Neuronal stem cell (in vitro differentiated cells): ENCODE data around the gene NR1H3.

ENCODE experiments used
- DNase-seq: peaks from one replicate; pipeline ENCODE4 v3.0.0-alpha.2; 2013; ENCODE audit warnings: low spot score
- H2AFZ ChIP-seq: one replicate; pipeline ENCODE4 v1.6.1; 2013; ENCODE audit warnings: mild to moderate bottlenecking, low read length, inconsistent platforms
- H2AK5ac ChIP-seq: 2 replicates; pipeline ENCODE4 v1.6.1; 2013; ENCODE audit warnings: low read depth, mild to moderate bottlenecking, inconsistent platforms, low read length, moderate library complexity, mixed read lengths
- H2BK120ac ChIP-seq: 2 replicates; pipeline ENCODE4 v1.6.1; 2013; ENCODE audit warnings: low read depth, mild to moderate bottlenecking, inconsistent platforms, low read length, moderate library complexity, mixed read lengths
- H2BK12ac ChIP-seq: one replicate; pipeline ENCODE4 v1.6.1; 2013; ENCODE audit warnings: low read length, inconsistent platforms
- H2BK15ac ChIP-seq: 2 replicates; pipeline ENCODE4 v1.6.1; 2013; ENCODE audit warnings: mild to moderate bottlenecking, low read length, inconsistent platforms, mixed read lengths
- H2BK5ac ChIP-seq: one replicate; pipeline ENCODE4 v1.6.1; 2013; ENCODE audit warnings: inconsistent platforms, mild to moderate bottlenecking, low read length, moderate library complexity
- H3K14ac ChIP-seq: one replicate; pipeline ENCODE4 v1.6.1; 2013; ENCODE audit warnings: low read length, inconsistent platforms
- H3K18ac ChIP-seq: 2 replicates; pipeline ENCODE4 v1.6.1; 2013; ENCODE audit warnings: low read length, inconsistent platforms
- H3K23ac ChIP-seq: 2 replicates; pipeline ENCODE4 v1.6.1; 2013; ENCODE audit warnings: low read depth, mild to moderate bottlenecking, mixed read lengths, low read length, inconsistent platforms; ENCODE audit not compliant: poor library complexity
- H3K27ac ChIP-seq: replicated peaks from 3 replicates; pipeline ENCODE4 v1.5.1; 2013; ENCODE audit warnings: low read length, inconsistent platforms
- H3K27me3 ChIP-seq, 3 experiments: 2 replicates each; pipeline ENCODE4 v1.6.1; 2013; ENCODE audit warnings: low read length in 3 of 3, mild to moderate bottlenecking in 2 of 3, inconsistent platforms in 1 of 3, low read depth in 1 of 3, mixed read lengths in 1 of 3, moderate library complexity in 1 of 3; ENCODE audit not compliant: control insufficient read depth in 3 of 3, insufficient read depth in 3 of 3
- H3K36me3 ChIP-seq, 2 donors: replicated peaks in 1 of 2; 2 replicates each; pipeline ENCODE4 v1.6.1; 2013; ENCODE audit warnings: low read length in 2 of 2; ENCODE audit not compliant: control insufficient read depth in 2 of 2, insufficient read depth in 2 of 2
- H3K4ac ChIP-seq: 2 replicates; pipeline ENCODE4 v1.6.1; 2013; ENCODE audit warnings: inconsistent platforms, mild to moderate bottlenecking, low read length, moderate library complexity
- H3K4me1 ChIP-seq, 2 donors: 1 replicate in 1 of 2; 2 replicates in 1 of 2; pipeline ENCODE4 v1.6.1; 2013; ENCODE audit warnings: low read length in 2 of 2, low read depth in 1 of 2; ENCODE audit not compliant: control insufficient read depth in 2 of 2, insufficient read depth in 1 of 2
- H3K4me2 ChIP-seq: one replicate; pipeline ENCODE4 v1.6.1; 2013; ENCODE audit warnings: mild to moderate bottlenecking, low read length, inconsistent platforms; ENCODE audit not compliant: insufficient read depth, poor library complexity, severe bottlenecking
- H3K4me3 ChIP-seq, 2 donors: 2 replicates each; pipeline ENCODE4 v1.5.1; 2013; ENCODE audit warnings: low read length in 2 of 2, mild to moderate bottlenecking in 2 of 2, inconsistent platforms in 1 of 2, moderate library complexity in 1 of 2
- H3K79me1 ChIP-seq: one replicate; pipeline ENCODE4 v1.6.1; 2013; ENCODE audit warnings: low read depth, mild to moderate bottlenecking, inconsistent platforms, low read length, moderate library complexity
- H3K9ac ChIP-seq: one replicate; pipeline ENCODE4 v1.6.1; 2013; ENCODE audit warnings: mild to moderate bottlenecking, low read depth, low read length, inconsistent platforms; ENCODE audit not compliant: poor library complexity
- H3K9me3 ChIP-seq, 2 donors: replicated peaks in 1 of 2; 2 replicates each; pipeline versions ENCODE3 to v1.6.1; 2013; ENCODE audit warnings: low read length in 2 of 2, mild to moderate bottlenecking in 2 of 2, inconsistent platforms in 1 of 2, low read depth in 1 of 2, mixed read lengths in 1 of 2, moderate library complexity in 1 of 2; ENCODE audit not compliant: control insufficient read depth in 2 of 2, insufficient read depth in 1 of 2
- H4K8ac ChIP-seq: one replicate; pipeline ENCODE4 v1.6.1; 2013; ENCODE audit warnings: low read depth, mild to moderate bottlenecking, inconsistent platforms, low read length, moderate library complexity
- H4K91ac ChIP-seq: one replicate; pipeline ENCODE4 v1.6.1; 2013; ENCODE audit warnings: low read length, low read depth, mild to moderate bottlenecking, inconsistent platforms; ENCODE audit not compliant: poor library complexity
- WGBS, 2 donors: extraction: QIAGEN DNeasy Blood & Tissue Kit; methylation state at CpG; one replicate each; pipeline ENCODE4 v1.1.7; 2013; ENCODE audit warnings: missing lambda C conversion rate in 2 of 2, mixed read lengths in 1 of 2; ENCODE audit not compliant: insufficient read length in 2 of 2, insufficient replicate concordance in 1 of 2; ENCODE audit errors: extremely low coverage in 2 of 2; 5-methylcytosine and 5-hydroxymethylcytosine counted together

The NR1H3 gene

DNA sequence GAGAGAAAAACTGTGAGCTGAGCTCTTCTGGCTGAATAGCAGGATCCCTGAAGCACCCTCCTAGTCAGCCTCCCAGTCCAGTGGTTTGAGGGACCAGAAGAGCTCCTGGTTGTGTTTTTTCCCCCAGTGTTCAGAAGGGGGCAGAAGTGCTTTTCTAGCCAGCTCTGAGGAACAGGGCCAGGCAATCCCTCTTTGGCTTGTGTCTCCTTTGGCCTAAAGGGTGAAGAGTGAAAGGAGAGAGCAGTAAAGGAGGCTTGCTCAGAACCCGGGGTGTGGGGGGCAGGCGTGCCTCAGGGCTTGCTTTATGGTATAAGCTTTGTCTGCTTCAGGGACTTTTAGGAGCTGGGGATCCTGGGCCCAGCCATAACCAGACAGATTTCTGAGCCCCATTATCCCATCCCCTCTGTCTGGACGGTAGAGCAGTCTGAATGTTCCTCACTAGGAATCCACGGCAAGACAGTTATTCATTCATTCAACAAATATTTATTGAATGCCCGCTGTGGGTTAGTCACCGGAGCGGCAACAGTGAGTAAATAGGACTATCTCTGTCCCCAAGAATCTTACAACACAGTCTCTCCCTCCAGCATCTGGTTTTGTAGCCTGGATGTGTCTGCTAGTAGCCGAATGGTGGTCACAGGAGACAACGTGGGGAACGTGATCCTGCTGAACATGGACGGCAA, 23.7 kb upstream of the NR1H3 start:
- no peak overlapping the region for H3K23ac ChIP-seq
- no peak overlapping the region for H4K8ac ChIP-seq
- peaks cover 1% of the 10 kb centered on the region for H3K79me1 ChIP-seq
- H3K14ac ChIP-seq, result no peak overlapping the region
- H2AFZ ChIP-seq, result no peak overlapping the region
- no peak overlapping the region for H2AK5ac ChIP-seq
- no CpG with 5 or more reads among the region's 11 CpGs for WGBS, 2 donors
- H3K4me2 ChIP-seq, result no peak overlapping the region
- H4K91ac ChIP-seq, result no peak overlapping the region
- no peaks in the 10 kb centered on the region for H3K9me3 ChIP-seq
- H3K36me3 ChIP-seq, result peaks cover 23 to 33% of the 10 kb centered on the region in 2 donors
- no peak overlapping the region for H2BK12ac ChIP-seq
- H3K4me1 ChIP-seq, result peaks cover 0 to 2% of the 10 kb centered on the region in 2 donors
- no peak overlapping the region for H3K4ac ChIP-seq
- H3K9ac ChIP-seq, result no peak overlapping the region
- H2BK5ac ChIP-seq, result no peak overlapping the region
- H3K18ac ChIP-seq, result no peak overlapping the region
- H3K27me3 ChIP-seq, result no peaks in the 10 kb centered on the region
- no peak overlapping the region for H3K27ac ChIP-seq
- no peak for DNase-seq
- no peak overlapping the region for H2BK120ac ChIP-seq
- H2BK15ac ChIP-seq, result no peak overlapping the region
- H3K4me3 ChIP-seq, result no peak overlapping the region

GRCh38 chr11:47234669-47235100, 23.1 kb upstream of the NR1H3 start:
- H4K8ac ChIP-seq, result no peak overlapping the region
- H3K9ac ChIP-seq, result no peak overlapping the region
- no peaks in the 10 kb centered on the region for H3K9me3 ChIP-seq
- H2AK5ac ChIP-seq, result no peak overlapping the region
- peaks cover 0 to 2% of the 10 kb centered on the region in 2 donors for H3K4me1 ChIP-seq
- no peak overlapping the region for H2AFZ ChIP-seq
- peaks cover 26 to 37% of the 10 kb centered on the region in 2 donors for H3K36me3 ChIP-seq
- no peak overlapping the region for H2BK12ac ChIP-seq
- H3K18ac ChIP-seq, result no peak overlapping the region
- no peak overlapping the region for H3K14ac ChIP-seq
- H3K4me3 ChIP-seq, result no peak overlapping the region
- no peaks in the 10 kb centered on the region for H3K79me1 ChIP-seq
- H3K4me2 ChIP-seq, result no peak overlapping the region
- H2BK120ac ChIP-seq, result no peak overlapping the region
- no peak overlapping the region for H2BK5ac ChIP-seq
- WGBS, 2 donors, result no CpG with 5 or more reads among the region's 12 CpGs
- no peak overlapping the region for H3K4ac ChIP-seq
- H3K23ac ChIP-seq, result no peak overlapping the region
- H2BK15ac ChIP-seq, result no peak overlapping the region
- H3K27me3 ChIP-seq, result no peaks in the 10 kb centered on the region
- no peak overlapping the region for H3K27ac ChIP-seq
- H4K91ac ChIP-seq, result no peak overlapping the region
- DNase-seq, result no peak

GRCh38 chr11:47235163-47235562, 22.6 kb upstream of the NR1H3 start:
- Histone ChIP-seq H3K9me3 (no peaks in the 10 kb centered on the region), H3K14ac (no peak overlapping the region), H3K27ac (no peak overlapping the region), H3K18ac (no peak overlapping the region), H3K4me2 (no peak overlapping the region), H3K9ac (no peak overlapping the region), H2AFZ (no peak overlapping the region), H2BK15ac (no peak overlapping the region), H3K36me3 (peaks cover 31 to 41% of the 10 kb centered on the region in 2 donors), H2BK120ac (no peak overlapping the region), H3K4me3 (no peak overlapping the region), H3K27me3 (no peaks in the 10 kb centered on the region), H4K91ac (no peak overlapping the region), H3K23ac (no peak overlapping the region), H2BK12ac (no peak overlapping the region), H3K4ac (no peak overlapping the region), H2BK5ac (no peak overlapping the region), H3K79me1 (no peaks in the 10 kb centered on the region), H2AK5ac (no peak overlapping the region), H4K8ac (no peak overlapping the region), H3K4me1 (peaks cover 0 to 2% of the 10 kb centered on the region in 2 donors)
- no peak for DNase-seq
- WGBS, 2 donors, result no CpG with 5 or more reads among the region's 12 CpGs

GRCh38 chr11:47236482-47236881, 21.3 kb upstream of the NR1H3 start:
- H3K23ac ChIP-seq, result no peak overlapping the region
- no peak overlapping the region for H3K14ac ChIP-seq
- no peaks in the 10 kb centered on the region for H3K79me1 ChIP-seq
- H3K27ac ChIP-seq, result no peak overlapping the region
- no peak for DNase-seq
- no peak overlapping the region for H2AK5ac ChIP-seq
- peaks cover 0 to 2% of the 10 kb centered on the region in 2 donors for H3K4me1 ChIP-seq
- no peak overlapping the region for H2BK12ac ChIP-seq
- no peaks in the 10 kb centered on the region for H3K9me3 ChIP-seq
- H3K4me3 ChIP-seq, result no peak overlapping the region
- no peak overlapping the region for H4K8ac ChIP-seq
- H2BK120ac ChIP-seq, result no peak overlapping the region
- H3K4me2 ChIP-seq, result no peak overlapping the region
- H3K4ac ChIP-seq, result no peak overlapping the region
- no peak overlapping the region for H3K9ac ChIP-seq
- H2BK5ac ChIP-seq, result no peak overlapping the region
- no peak overlapping the region for H2AFZ ChIP-seq
- peaks cover 40 to 41% of the 10 kb centered on the region in 2 donors for H3K36me3 ChIP-seq
- no peak overlapping the region for H3K18ac ChIP-seq
- no peak overlapping the region for H4K91ac ChIP-seq
- H2BK15ac ChIP-seq, result no peak overlapping the region
- WGBS, 2 donors, result no CpG with 5 or more reads among the region's 5 CpGs
- H3K27me3 ChIP-seq, result no peaks in the 10 kb centered on the region
